Measurements from ENCODE around the gene S100A11. TPM values are rescaled to one million over a fixed set of nuclear protein-coding genes. Genes with fewer than 3 reads are reported as not detected.

S100A11 gene
- total RNA-seq, 1 donor from 2014 or later = 66.9 TPM

GRCh38 chr1:152013664-152014237 is 23.1 kb downstream of the S100A11 start:
- Histone ChIP-seq H3K4me1 (no peaks in the 10 kb centered on the region), H3K4me3 (no peak overlapping the region), H3K36me3 (no peaks in the 10 kb centered on the region), H3K9me3 (replicated peaks) (no peaks in the 10 kb centered on the region), H3K27ac (replicated peaks) (no peak overlapping the region), H3K27me3 (ENCODE audit: low read depth) (no peaks in the 10 kb centered on the region)
- TF ChIP-seq CTCF (IDR thresholded peaks at IDR 0.05; ENCODE audit: borderline replicate concordance) = peak; percentile 68
- DNase-seq = no peak
- intact Hi-C loops (cut with micrococcal nuclease) = no loop called here

GRCh38 chr1:152009691-152010090 is 27.1 kb downstream of the S100A11 start:
- no peak overlapping the region for H3K4me3 ChIP-seq
- peaks cover 6% of the 10 kb centered on the region for H3K4me1 ChIP-seq
- intact Hi-C loops (cut with micrococcal nuclease) = no loop called here
- no peaks in the 10 kb centered on the region for H3K9me3 ChIP-seq (replicated peaks)
- no peak for DNase-seq
- no peak for TF ChIP-seq CTCF (IDR thresholded peaks at IDR 0.05; ENCODE audit: borderline replicate concordance)
- H3K27ac ChIP-seq (replicated peaks) = no peak overlapping the region
- no peaks in the 10 kb centered on the region for H3K27me3 ChIP-seq (ENCODE audit: low read depth)
- H3K36me3 ChIP-seq = no peaks in the 10 kb centered on the region

- no peak for DNase-seq
- Histone ChIP-seq H3K4me3 (no peak overlapping the region), H3K9me3 (replicated peaks) (no peaks in the 10 kb centered on the region), H3K4me1 (peaks cover 32% of the 10 kb centered on the region), H3K36me3 (no peaks in the 10 kb centered on the region), H3K27me3 (ENCODE audit: low read depth) (no peaks in the 10 kb centered on the region), H3K27ac (replicated peaks) (no peak overlapping the region)
- TF ChIP-seq CTCF (IDR thresholded peaks at IDR 0.05; ENCODE audit: borderline replicate concordance) = no peak
- intact Hi-C loops (cut with micrococcal nuclease) = no loop called here
These were observed 29.8 kb downstream of the S100A11 start for GRCh38 chr1:152007047-152007446.

- intact Hi-C loops (cut with micrococcal nuclease) = no loop called here
- no peak for TF ChIP-seq CTCF (IDR thresholded peaks at IDR 0.05; ENCODE audit: borderline replicate concordance)
- no peak for DNase-seq
- no peaks in the 10 kb centered on the region for H3K36me3 ChIP-seq
- H3K27ac ChIP-seq (replicated peaks) = no peak overlapping the region
- no peak overlapping the region for H3K4me3 ChIP-seq
- no peaks in the 10 kb centered on the region for H3K27me3 ChIP-seq (ENCODE audit: low read depth)
- H3K4me1 ChIP-seq = peaks cover 42% of the 10 kb centered on the region
- no peaks in the 10 kb centered on the region for H3K9me3 ChIP-seq (replicated peaks)
These were observed 31.4 kb downstream of the S100A11 start for GRCh38 chr1:152005360-152005912.

- DNase-seq = no peak
- TF ChIP-seq CTCF (IDR thresholded peaks at IDR 0.05; ENCODE audit: borderline replicate concordance) = peak; percentile 32
- Histone ChIP-seq H3K4me1 (peaks cover 42% of the 10 kb centered on the region), H3K27me3 (ENCODE audit: low read depth) (no peaks in the 10 kb centered on the region), H3K9me3 (replicated peaks) (no peaks in the 10 kb centered on the region), H3K4me3 (no peak overlapping the region), H3K27ac (replicated peaks) (no peak overlapping the region), H3K36me3 (no peaks in the 10 kb centered on the region)
- intact Hi-C loops (cut with micrococcal nuclease) = loop anchor here (5.0 kb wide), 1 partner anchor 37 kb away; no protein-coding TSS in a partner anchor
These were observed 32.9 kb downstream of the S100A11 start for GRCh38 chr1:152003846-152004442.
